ENCODE results near the gene PRXL2A. TPM values are rescaled to one million over a fixed set of nuclear protein-coding genes. Genes with fewer than 3 reads are reported as not detected.

Gene PRXL2A
- total RNA-seq, 6 experiments from 2014 or later, result 0.15 to 0.52 (median 0.28) TPM; not detected in 3

DNA sequence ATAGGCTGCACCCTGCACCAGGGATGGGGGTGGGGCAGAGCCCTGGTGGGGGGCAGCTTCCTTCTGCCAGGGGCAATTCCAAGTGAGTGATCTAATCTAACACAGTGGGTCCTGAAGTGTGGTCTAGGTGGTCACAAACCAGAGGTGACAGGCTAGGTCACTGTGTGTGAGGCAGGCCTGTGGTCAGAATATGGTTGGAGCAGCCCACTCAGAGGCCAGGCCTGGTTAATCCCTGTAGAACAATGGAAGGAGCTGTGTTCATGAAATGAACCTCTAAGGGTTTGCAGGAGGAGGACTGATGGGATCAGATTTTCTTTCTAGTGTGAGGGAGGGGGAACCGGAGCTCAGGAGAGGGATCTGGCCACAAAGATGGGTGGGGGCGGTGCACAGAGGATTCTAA lies 35.8 kb downstream of the PRXL2A start:
- Mint-ChIP-seq H3K36me3 (ENCODE audit: low read depth) (no peaks in the 10 kb centered on the region), H3K4me1 (ENCODE audit: low read depth) (peaks cover 39% of the 10 kb centered on the region), H3K27me3 (ENCODE audit: insufficient read depth) (peaks cover 5% of the 10 kb centered on the region), H3K27ac (peak overlapping the region; percentile 52), H3K4me3 (no peak overlapping the region), H3K9me3 (no peaks in the 10 kb centered on the region)
- DNase-seq, result no peak
- TF ChIP-seq, protein P1, sequence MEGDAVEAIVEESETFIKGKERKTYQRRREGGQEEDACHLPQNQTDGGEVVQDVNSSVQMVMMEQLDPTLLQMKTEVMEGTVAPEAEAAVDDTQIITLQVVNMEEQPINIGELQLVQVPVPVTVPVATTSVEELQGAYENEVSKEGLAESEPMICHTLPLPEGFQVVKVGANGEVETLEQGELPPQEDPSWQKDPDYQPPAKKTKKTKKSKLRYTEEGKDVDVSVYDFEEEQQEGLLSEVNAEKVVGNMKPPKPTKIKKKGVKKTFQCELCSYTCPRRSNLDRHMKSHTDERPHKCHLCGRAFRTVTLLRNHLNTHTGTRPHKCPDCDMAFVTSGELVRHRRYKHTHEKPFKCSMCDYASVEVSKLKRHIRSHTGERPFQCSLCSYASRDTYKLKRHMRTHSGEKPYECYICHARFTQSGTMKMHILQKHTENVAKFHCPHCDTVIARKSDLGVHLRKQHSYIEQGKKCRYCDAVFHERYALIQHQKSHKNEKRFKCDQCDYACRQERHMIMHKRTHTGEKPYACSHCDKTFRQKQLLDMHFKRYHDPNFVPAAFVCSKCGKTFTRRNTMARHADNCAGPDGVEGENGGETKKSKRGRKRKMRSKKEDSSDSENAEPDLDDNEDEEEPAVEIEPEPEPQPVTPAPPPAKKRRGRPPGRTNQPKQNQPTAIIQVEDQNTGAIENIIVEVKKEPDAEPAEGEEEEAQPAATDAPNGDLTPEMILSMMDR (IDR thresholded peaks at IDR 0.05), result no peak

DNA sequence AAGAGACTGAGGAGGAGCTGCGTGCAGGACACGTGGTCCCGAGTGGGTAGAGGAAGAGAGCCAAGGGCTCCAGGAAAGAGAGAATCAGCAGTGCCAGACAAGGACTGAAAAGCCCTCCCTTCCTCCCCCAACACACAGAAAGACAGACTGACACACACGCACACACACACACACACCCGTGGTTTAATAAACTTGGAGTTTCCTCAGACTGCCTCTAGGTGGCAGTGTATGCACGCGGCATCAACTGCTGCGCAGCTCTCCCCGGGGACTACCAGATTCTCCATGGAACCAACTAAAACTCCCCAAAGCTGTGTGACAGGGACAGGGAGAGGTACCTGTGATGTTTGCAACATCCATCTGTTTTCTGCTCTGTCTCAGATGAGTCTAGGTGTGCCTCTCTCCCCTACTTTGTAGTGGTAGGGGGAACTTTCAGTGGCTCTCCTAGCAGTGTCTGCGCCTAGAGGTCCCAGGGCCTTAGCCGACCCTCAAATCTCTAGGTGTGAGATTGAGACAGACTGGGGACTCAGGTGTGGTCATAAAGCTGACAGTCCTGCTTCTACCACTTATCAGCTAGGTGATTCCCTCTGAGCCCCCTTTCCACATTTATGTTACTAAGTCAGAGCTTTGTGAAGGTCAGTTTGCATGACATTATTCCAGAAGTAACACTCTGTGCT lies 36.4 kb downstream of the PRXL2A start:
- peak overlapping the region; percentile 52 for H3K27ac Mint-ChIP-seq
- TF ChIP-seq, protein P1 (IDR thresholded peaks at IDR 0.05), result peak; percentile 77
- H3K4me1 Mint-ChIP-seq (ENCODE audit: low read depth), result peaks cover 39% of the 10 kb centered on the region

DNA sequence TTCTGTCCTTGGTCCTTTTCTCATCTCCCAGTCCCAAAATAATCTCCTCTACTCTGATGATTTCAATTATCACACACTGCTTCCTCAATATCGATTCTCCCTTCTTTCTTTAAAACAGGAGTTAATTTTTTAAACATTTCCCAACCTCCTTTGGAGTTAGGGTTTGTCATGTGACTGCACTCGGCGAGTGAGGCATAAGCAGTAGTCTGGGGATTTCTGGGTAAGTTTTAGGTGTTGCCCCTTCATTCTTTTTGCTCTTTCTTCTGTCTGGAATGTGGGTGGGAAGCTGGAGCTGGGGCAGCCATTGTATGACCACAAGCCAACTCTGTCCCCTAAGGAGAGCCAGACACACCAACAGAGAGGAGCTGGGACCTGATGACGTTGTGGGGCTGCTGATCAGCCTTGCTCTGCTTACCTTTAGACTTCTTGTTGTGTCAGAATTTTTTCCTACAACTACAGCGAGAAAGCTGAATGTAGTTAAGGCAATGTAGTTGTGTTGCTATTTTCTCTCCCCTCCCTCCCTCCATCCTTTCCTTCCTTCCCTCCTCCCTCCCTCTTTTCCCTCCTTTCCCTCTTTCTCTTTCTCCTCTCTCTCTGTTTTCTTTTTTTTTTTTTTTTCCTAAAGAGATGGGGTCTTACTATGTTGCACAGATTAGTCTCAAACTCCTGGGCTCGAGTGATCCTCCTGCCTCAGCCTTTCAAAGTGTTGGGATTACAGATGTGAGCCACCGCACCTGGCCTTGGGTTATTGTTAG lies 39.3 kb downstream of the PRXL2A start:
- Mint-ChIP-seq H3K4me1 (ENCODE audit: low read depth) (peaks cover 37% of the 10 kb centered on the region), H3K27me3 (ENCODE audit: insufficient read depth) (no peaks in the 10 kb centered on the region), H3K27ac (no peak overlapping the region), H3K9me3 (no peaks in the 10 kb centered on the region), H3K4me3 (no peak overlapping the region), H3K36me3 (ENCODE audit: low read depth) (no peaks in the 10 kb centered on the region)
- DNase-seq, result no peak
- TF ChIP-seq, protein P1 (IDR thresholded peaks at IDR 0.05), result no peak

More for the DNA sequence above, 36.4 kb downstream of the PRXL2A start:
- Mint-ChIP-seq H3K9me3 (no peaks in the 10 kb centered on the region), H3K4me3 (no peak overlapping the region; the same call in 1 of the 2 replicates), H3K36me3 (ENCODE audit: low read depth) (no peaks in the 10 kb centered on the region), H3K27me3 (ENCODE audit: insufficient read depth) (no peaks in the 10 kb centered on the region; the same call in 1 of the 2 replicates)
- peak; percentile 59 for DNase-seq

DNA sequence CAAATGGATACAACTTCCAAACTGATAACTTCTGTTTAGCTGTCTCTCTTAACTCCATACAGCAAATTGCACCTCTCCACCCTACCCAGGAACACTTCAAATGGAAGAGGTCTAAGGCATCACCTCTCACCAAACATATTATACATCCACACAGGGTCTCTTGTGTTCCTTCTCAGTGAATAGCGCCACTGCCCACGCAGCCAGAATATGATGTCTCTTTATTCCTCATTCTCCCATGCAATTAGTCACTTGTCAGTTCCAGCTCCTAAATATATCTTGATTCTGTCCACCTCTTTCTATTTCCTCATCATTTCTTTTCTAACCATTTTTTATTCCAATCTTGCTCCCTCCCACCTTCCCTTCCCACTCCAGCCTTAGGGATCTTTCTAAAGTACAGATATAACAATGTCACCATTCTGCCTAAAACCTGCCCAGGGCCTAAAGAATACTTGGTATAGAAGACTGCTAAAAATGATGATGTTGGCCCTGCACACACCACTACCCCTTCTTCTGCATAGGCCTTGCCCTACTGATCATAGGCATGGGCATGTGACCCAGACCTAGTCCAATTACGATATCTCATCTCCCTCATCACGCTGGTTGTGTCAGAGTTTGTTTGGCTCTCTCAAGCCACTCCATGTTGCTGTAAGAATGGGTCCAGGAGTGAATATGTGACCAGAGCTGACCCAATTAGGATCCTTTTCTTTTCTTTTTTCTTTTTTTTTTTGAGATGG lies 40.0 kb downstream of the PRXL2A start:
- no peak for DNase-seq
- Mint-ChIP-seq H3K4me3 (no peak overlapping the region), H3K9me3 (no peaks in the 10 kb centered on the region), H3K27ac (no peak overlapping the region), H3K4me1 (ENCODE audit: low read depth) (peaks cover 33% of the 10 kb centered on the region), H3K27me3 (ENCODE audit: insufficient read depth) (no peaks in the 10 kb centered on the region), H3K36me3 (ENCODE audit: low read depth) (no peaks in the 10 kb centered on the region)
- TF ChIP-seq, protein P1 (IDR thresholded peaks at IDR 0.05), result no peak

DNA sequence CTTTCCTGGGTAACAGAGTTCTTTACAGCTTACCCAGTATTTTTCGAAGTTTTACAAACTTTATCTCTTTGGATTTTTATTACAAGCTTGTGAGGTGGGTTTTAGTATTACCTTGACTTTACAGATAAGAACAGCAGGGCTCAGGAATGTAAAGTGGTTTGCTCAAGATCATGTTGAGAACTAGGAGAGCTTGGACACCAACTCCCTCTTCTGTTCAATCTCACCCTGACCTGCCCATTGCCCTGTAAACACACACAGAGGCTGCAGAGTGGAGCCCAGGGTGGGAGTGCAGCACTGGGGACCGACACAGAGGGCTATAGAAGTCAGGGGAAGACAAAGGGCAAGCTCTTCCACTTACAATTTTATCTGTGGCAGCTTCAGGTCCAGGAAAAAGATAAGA lies 41.2 kb downstream of the PRXL2A start:
- no peak overlapping the region for H3K27ac Mint-ChIP-seq
- no peak for DNase-seq
- H3K9me3 Mint-ChIP-seq, result no peaks in the 10 kb centered on the region
- H3K4me3 Mint-ChIP-seq, result no peak overlapping the region
- H3K27me3 Mint-ChIP-seq (ENCODE audit: insufficient read depth), result no peaks in the 10 kb centered on the region
- peaks cover 26% of the 10 kb centered on the region for H3K4me1 Mint-ChIP-seq (ENCODE audit: low read depth)
- H3K36me3 Mint-ChIP-seq (ENCODE audit: low read depth), result no peaks in the 10 kb centered on the region
- TF ChIP-seq, protein P1 (IDR thresholded peaks at IDR 0.05), result no peak

All from HFFc6 (cell line).